NCI-H2171 (cell line): ENCODE results near the gene MGST2.

Experiments used
- DNase-seq: peaks from one replicate; lab custom pipeline; 2025; lab: John Stamatoyannopoulos, UW

MGST2 gene

GRCh38 chr4:139738846-139739613 lies 73.4 kb downstream of the MGST2 start:
- peak; percentile 11 for DNase-seq

GRCh38 chr4:139740121-139740520 lies 74.5 kb downstream of the MGST2 start:
- no peak for DNase-seq

- DNase-seq, result peak; percentile 54
Observed at GRCh38 chr4:139740531-139741041, 75.0 kb downstream of the MGST2 start.

GRCh38 chr4:139743027-139743426 lies 77.4 kb downstream of the MGST2 start:
- DNase-seq, result no peak

- no peak for DNase-seq
Observed at GRCh38 chr4:139744232-139744631, 78.6 kb downstream of the MGST2 start.

- no peak for DNase-seq
Observed at GRCh38 chr4:139745111-139745639, 79.6 kb downstream of the MGST2 start.

- DNase-seq, result peak; percentile 5
Observed at GRCh38 chr4:139746431-139747171, 81.0 kb downstream of the MGST2 start.

GRCh38 chr4:139749338-139749737 lies 83.7 kb downstream of the MGST2 start:
- DNase-seq, result no peak

- DNase-seq, result no peak
Observed at GRCh38 chr4:139749835-139750498, 84.3 kb downstream of the MGST2 start.

- DNase-seq, result no peak
Observed at GRCh38 chr4:139753686-139754085, 88.1 kb downstream of the MGST2 start.
